Middle frontal gyrus (tissue), 1 donor: Measurements from ENCODE around the gene SLC16A12.
A peak's percentile ranks its signal among the peaks of the same experiment; 100 is the strongest.
"Not testable (repeated sequence)": the region's sequence is repeated elsewhere in the genome, so short reads cannot be mapped to it uniquely, and the experiment has no call there.

ENCODE experiments used
- DNase-seq: peaks from one replicate; pipeline ENCODE4 v3.0.0-alpha.2; 2015; ENCODE audit warnings: low spot score; ENCODE audit errors: extremely low spot score

Gene SLC16A12

GRCh38 chr10:89471110-89471809 is 64.1 kb downstream of the SLC16A12 start:
- no peak for DNase-seq

- DNase-seq = no peak
Observed at GRCh38 chr10:89470628-89471027, 64.8 kb downstream of the SLC16A12 start.

- DNase-seq = no peak
Observed at GRCh38 chr10:89469517-89469916, 65.9 kb downstream of the SLC16A12 start.

- DNase-seq = no peak
Observed at GRCh38 chr10:89468191-89468965, 67.0 kb downstream of the SLC16A12 start.

GRCh38 chr10:89466599-89467035 is 68.8 kb downstream of the SLC16A12 start:
- DNase-seq = no peak

- no peak for DNase-seq
Observed at GRCh38 chr10:89465196-89465595, 70.2 kb downstream of the SLC16A12 start.

GRCh38 chr10:89463846-89464537 is 71.4 kb downstream of the SLC16A12 start:
- no peak for DNase-seq

GRCh38 chr10:89458784-89459183 is 76.6 kb downstream of the SLC16A12 start:
- DNase-seq = no peak

GRCh38 chr10:89458291-89458690 is 77.1 kb downstream of the SLC16A12 start:
- no peak for DNase-seq

GRCh38 chr10:89454561-89455347 is 80.6 kb downstream of the SLC16A12 start:
- no peak for DNase-seq

- no peak for DNase-seq
Observed at GRCh38 chr10:89452193-89452592, 83.2 kb downstream of the SLC16A12 start.

GRCh38 chr10:89450901-89451300 is 84.5 kb downstream of the SLC16A12 start:
- no peak for DNase-seq

GRCh38 chr10:89444819-89445218 is 90.6 kb downstream of the SLC16A12 start:
- not testable (repeated sequence) for DNase-seq

GRCh38 chr10:89442289-89442688 is 93.1 kb downstream of the SLC16A12 start:
- no peak for DNase-seq

- no peak for DNase-seq
Observed at GRCh38 chr10:89440226-89441009, 95.0 kb downstream of the SLC16A12 start.

GRCh38 chr10:89438525-89438924 is 96.9 kb downstream of the SLC16A12 start:
- no peak for DNase-seq

- no peak for DNase-seq
Observed at GRCh38 chr10:89431977-89432376, 103.4 kb downstream of the SLC16A12 start.

GRCh38 chr10:89428877-89429276 is 106.5 kb downstream of the SLC16A12 start:
- DNase-seq = no peak

- DNase-seq = no peak
Observed at GRCh38 chr10:89427629-89428028, 107.8 kb downstream of the SLC16A12 start.

GRCh38 chr10:89426230-89426868 is 109.0 kb downstream of the SLC16A12 start:
- DNase-seq = peak; percentile 40
